Measurements from ENCODE around the gene TIMP2. TPM values are rescaled to one million over a fixed set of nuclear protein-coding genes. Genes with fewer than 3 reads are reported as not detected.

TIMP2 gene
- polyA plus RNA-seq, 3 donors: 150 to 170 (median 150) TPM

- no peak for DNase-seq (ENCODE audit: extremely low read depth in 1 of 11, low read depth in 9 of 11, low spot score in 4 of 11)
Measured at GRCh38 chr17:78940258-78940657, 15.1 kb upstream of the TIMP2 start.

GRCh38 chr17:78939615-78940014 lies 14.4 kb upstream of the TIMP2 start:
- DNase-seq (ENCODE audit: extremely low read depth in 1 of 11, low read depth in 9 of 11, low spot score in 4 of 11): no peak

GRCh38 chr17:78937561-78937960 lies 12.4 kb upstream of the TIMP2 start:
- DNase-seq (ENCODE audit: extremely low read depth in 1 of 11, low read depth in 9 of 11, low spot score in 4 of 11): no peak

GRCh38 chr17:78935419-78936323 lies 10.5 kb upstream of the TIMP2 start:
- no peak for DNase-seq (ENCODE audit: extremely low read depth in 1 of 11, low read depth in 9 of 11, low spot score in 4 of 11)

- DNase-seq (ENCODE audit: extremely low read depth in 1 of 11, low read depth in 9 of 11, low spot score in 4 of 11): no peak
Measured at GRCh38 chr17:78934681-78935418, 9.7 kb upstream of the TIMP2 start.

- DNase-seq (ENCODE audit: extremely low read depth in 1 of 11, low read depth in 9 of 11, low spot score in 4 of 11): peak; percentile 81 to 93 (median 87)
Measured at GRCh38 chr17:78933959-78934568, 8.9 kb upstream of the TIMP2 start.

GRCh38 chr17:78933025-78933958 lies 8.1 kb upstream of the TIMP2 start:
- no peak for DNase-seq (ENCODE audit: extremely low read depth in 1 of 11, low read depth in 9 of 11, low spot score in 4 of 11)

GRCh38 chr17:78929908-78930775 lies 5.0 kb upstream of the TIMP2 start:
- DNase-seq (ENCODE audit: extremely low read depth in 1 of 11, low read depth in 9 of 11, low spot score in 4 of 11): no peak

GRCh38 chr17:78925662-78926555 lies 722 bp upstream of the TIMP2 start:
- peak in 5 of 11 donors; percentile 62 to 76 (median 74) for DNase-seq (ENCODE audit: extremely low read depth in 1 of 11, low read depth in 9 of 11, low spot score in 4 of 11)

- DNase-seq (ENCODE audit: extremely low read depth in 1 of 11, low read depth in 9 of 11, low spot score in 4 of 11): no peak
Measured at GRCh38 chr17:78924481-78925151, 571 bp downstream of the TIMP2 start.

- DNase-seq (ENCODE audit: extremely low read depth in 1 of 11, low read depth in 9 of 11, low spot score in 4 of 11): no peak
Measured at GRCh38 chr17:78923660-78924453, 1.3 kb downstream of the TIMP2 start.

- no peak for DNase-seq (ENCODE audit: extremely low read depth in 1 of 11, low read depth in 9 of 11, low spot score in 4 of 11)
Measured at GRCh38 chr17:78922816-78923498, 2.2 kb downstream of the TIMP2 start.

- no peak for DNase-seq (ENCODE audit: extremely low read depth in 1 of 11, low read depth in 9 of 11, low spot score in 4 of 11)
Measured at GRCh38 chr17:78921437-78921971, 3.7 kb downstream of the TIMP2 start.

GRCh38 chr17:78920528-78920927 lies 4.7 kb downstream of the TIMP2 start:
- DNase-seq (ENCODE audit: extremely low read depth in 1 of 11, low read depth in 9 of 11, low spot score in 4 of 11): no peak

Measured in renal cortex interstitium (tissue), 11 donors.